IMR-90 (cell line): ENCODE results near the gene ENO2. TPM values are rescaled to one million over a fixed set of nuclear protein-coding genes. Genes with fewer than 3 reads are reported as not detected.

Experiments used
- ATAC-seq: fragments of 200-7000 bp; cut with Tn5 transposase; 2 replicates; pipeline ENCODE4 v1.9.1; 2020; ENCODE audit warnings: low read depth, mild to moderate bottlenecking, moderate library complexity
- BruUV-seq: library from RNA; stranded (reverse); fragments of 400-500 nt; replicated peaks from 2 replicates; lab custom pipeline; 2021; lab: Mats Ljungman, UMichigan
- CTCF ChIA-PET: fragments of 300-600 bp; formaldehyde crosslinking; extraction: SDS; loops from one replicate; lab custom pipeline; 2021; ENCODE audit warnings: antibody characterized with exemption; lab: Yijun Ruan, JAX
- POLR2A ChIA-PET: fragments of 300-600 bp; sonication (Branson Sonifier 250); formaldehyde crosslinking; loops from one replicate; lab custom pipeline; 2022; ENCODE audit warnings: antibody characterized with exemption; ENCODE audit not compliant: unreplicated experiment; lab: Charles Lee
- DNase-seq: peaks from one replicate; pipeline ENCODE4 v3.0.0; 2013
- H2AFZ ChIP-seq: replicated peaks from 2 replicates; pipeline ENCODE3; 2013; ENCODE audit warnings: low read length, mild to moderate bottlenecking; ENCODE audit not compliant: poor library complexity
- H2AK5ac ChIP-seq: 2 replicates; pipeline ENCODE4 v1.6.1; 2013; ENCODE audit warnings: low read depth, low read length, inconsistent platforms
- H2AK9ac ChIP-seq: replicated peaks from 2 replicates; pipeline ENCODE3; 2013; ENCODE audit warnings: mild to moderate bottlenecking, low read depth, low read length, moderate library complexity; ENCODE audit not compliant: poor library complexity
- H2BK120ac ChIP-seq: 2 replicates; pipeline ENCODE4 v1.6.1; 2013; ENCODE audit warnings: low read depth, low read length, inconsistent platforms
- H2BK15ac ChIP-seq: 3 replicates; pipeline ENCODE4 v1.6.1; 2013; ENCODE audit warnings: low read depth, low read length, inconsistent platforms
- H2BK20ac ChIP-seq: 2 replicates; pipeline ENCODE4 v1.6.1; 2013; ENCODE audit warnings: low read depth, mild to moderate bottlenecking, inconsistent platforms, low read length, moderate library complexity
- H2BK5ac ChIP-seq: 2 replicates; pipeline ENCODE4 v1.6.1; 2013; ENCODE audit warnings: mild to moderate bottlenecking, low read depth, low read length, inconsistent platforms; ENCODE audit not compliant: poor library complexity, severe bottlenecking
- H3K14ac ChIP-seq: replicated peaks from 2 replicates; pipeline ENCODE4 v1.6.1; 2013; ENCODE audit warnings: low read depth, low read length, inconsistent platforms
- H3K18ac ChIP-seq: 2 replicates; pipeline ENCODE4 v1.6.1; 2013; ENCODE audit warnings: low read depth, low read length, control low read depth
- H3K23ac ChIP-seq: 2 replicates; pipeline ENCODE4 v1.6.1; 2013; ENCODE audit warnings: low read depth, low read length, inconsistent platforms
- H3K27ac ChIP-seq: 2 replicates; pipeline ENCODE4 v1.5.1; 2013; ENCODE audit warnings: mild to moderate bottlenecking, control low read depth, low read length; ENCODE audit not compliant: insufficient read depth
- H3K27me3 ChIP-seq: 2 replicates; pipeline ENCODE4 v1.6.1; 2013; ENCODE audit warnings: low read length; ENCODE audit not compliant: control insufficient read depth, insufficient read depth
- H3K36me3 ChIP-seq: 2 replicates; pipeline ENCODE4 v1.6.1; 2013; ENCODE audit warnings: low read length, mixed read lengths; ENCODE audit not compliant: control insufficient read depth, insufficient read depth
- H3K4ac ChIP-seq: 2 replicates; pipeline ENCODE4 v1.6.1; 2013; ENCODE audit warnings: low read depth, low read length, inconsistent platforms
- H3K4me1 ChIP-seq: 2 replicates; pipeline ENCODE4 v1.6.1; 2013; ENCODE audit warnings: low read length, mixed read lengths; ENCODE audit not compliant: control insufficient read depth, insufficient read depth
- H3K4me2 ChIP-seq: 2 replicates; pipeline ENCODE4 v1.6.1; 2013; ENCODE audit warnings: low read depth, mild to moderate bottlenecking, control low read depth, low read length, moderate library complexity
- H3K4me3 ChIP-seq: 2 replicates; pipeline ENCODE4 v1.5.1; 2013; ENCODE audit warnings: low read depth, mild to moderate bottlenecking, control low read depth, low read length, moderate library complexity; ENCODE audit not compliant: insufficient read depth
- H3K56ac ChIP-seq: 2 replicates; pipeline ENCODE4 v1.6.1; 2013; ENCODE audit warnings: low read length, inconsistent platforms; ENCODE audit not compliant: insufficient read depth; ENCODE audit errors: extremely low read depth
- H3K79me1 ChIP-seq, 2 experiments: 2 replicates each; pipeline ENCODE4 v1.6.1; 2013; ENCODE audit warnings: low read length in 2 of 2, inconsistent platforms in 1 of 2, low read depth in 1 of 2
- H3K9ac ChIP-seq: 2 replicates; pipeline ENCODE4 v1.6.1; 2013; ENCODE audit warnings: low read depth, low read length, control low read depth
- H3K9me1 ChIP-seq: 2 replicates; pipeline ENCODE4 v1.6.1; 2013; ENCODE audit warnings: low read length, inconsistent platforms; ENCODE audit not compliant: insufficient read depth
- H3K9me3 ChIP-seq: 2 replicates; pipeline ENCODE4 v1.6.1; 2013; ENCODE audit warnings: low read length; ENCODE audit not compliant: control insufficient read depth, insufficient read depth
- H4K20me1 ChIP-seq: 2 replicates; pipeline ENCODE4 v1.6.1; 2013; ENCODE audit warnings: low read length, inconsistent platforms; ENCODE audit not compliant: insufficient read depth
- H4K5ac ChIP-seq: 2 replicates; pipeline ENCODE4 v1.6.1; 2013; ENCODE audit warnings: mild to moderate bottlenecking, low read depth, low read length, control low read depth
- H4K8ac ChIP-seq, 2 experiments: 2 replicates each; pipeline ENCODE4 v1.6.1; 2013; ENCODE audit warnings: low read depth in 2 of 2, low read length in 2 of 2, control low read depth in 1 of 2, inconsistent platforms in 1 of 2
- H4K91ac ChIP-seq: 2 replicates; pipeline ENCODE4 v1.6.1; 2013; ENCODE audit warnings: low read depth, low read length, inconsistent platforms; ENCODE audit not compliant: insufficient read depth
- BHLHE40 ChIP-seq: fragments of 150-350 bp; IDR thresholded peaks from 2 replicates; pipeline ENCODE4 v1.6.1; 2016; ENCODE audit warnings: mild to moderate bottlenecking, low read depth, low read length
- CHD1 ChIP-seq: IDR thresholded peaks from 2 replicates; pipeline ENCODE4 v1.6.1; 2012; ENCODE audit warnings: low read depth, low read length, improper control_type of control experiment
- FOS ChIP-seq: fragments of 150-350 bp; IDR thresholded peaks from 2 replicates; pipeline ENCODE4 v1.6.1; 2016; ENCODE audit warnings: low read depth, low read length
- MAZ ChIP-seq: IDR thresholded peaks from 2 replicates; pipeline ENCODE4 v1.6.1; 2012; ENCODE audit warnings: low read depth, mild to moderate bottlenecking, low read length, improper control_type of control experiment, moderate library complexity, borderline replicate concordance
- NFE2L2 ChIP-seq: fragments of 150-350 bp; IDR thresholded peaks from 2 replicates; pipeline ENCODE4 v1.6.1; 2016; ENCODE audit warnings: low read depth, mild to moderate bottlenecking, low read length
- POLR2A ChIP-seq: IDR thresholded peaks from 2 replicates; pipeline ENCODE4 v1.6.1; 2012; ENCODE audit warnings: mild to moderate bottlenecking, low read depth, low read length
- RCOR1 ChIP-seq: IDR thresholded peaks from 2 replicates; pipeline ENCODE4 v1.6.1; 2012; ENCODE audit warnings: mild to moderate bottlenecking, low read length, improper control_type of control experiment; ENCODE audit not compliant: insufficient replicate concordance
- RFX5 ChIP-seq: IDR thresholded peaks from 2 replicates; pipeline ENCODE4 v1.8.0; 2012; ENCODE audit warnings: low read depth, mild to moderate bottlenecking, low read length, moderate library complexity
- SMC3 ChIP-seq: fragments of 150-350 bp; IDR thresholded peaks from 2 replicates; pipeline ENCODE4 v1.6.1; 2016; ENCODE audit warnings: low read depth, mild to moderate bottlenecking, antibody characterized with exemption, low read length, moderate library complexity
- WGBS, 2 experiments: methylation state at CpG; one replicate each; pipeline versions ENCODE4 v1.1.5 to v1.1.7; 2013; ENCODE audit warnings: missing lambda C conversion rate in 2 of 2; ENCODE audit not compliant: insufficient read length in 1 of 2; ENCODE audit errors: extremely low coverage in 2 of 2; 5-methylcytosine and 5-hydroxymethylcytosine counted together
- dilution Hi-C: fragments of 300-500 bp; cut with HindIII; formaldehyde crosslinking; loops from one replicate; pipeline ENCODE4 v1.14.3; 2018; ENCODE audit warnings: low sequenced_read_pairs; ENCODE audit not compliant: unreplicated experiment
- in situ Hi-C: fragments of 300-500 bp; cut with MboI; formaldehyde crosslinking; loops from 3 replicates; pipeline ENCODE4 v1.14.3; 2019; ENCODE audit warnings: low sequenced_read_pairs, inconsistent platforms, mixed read lengths
- intact Hi-C: fragments of 100-400 bp; cut with micrococcal nuclease; formaldehyde crosslinking; loops from 2 replicates; pipeline ENCODE4 v1.10.0; 2022
- polyA plus RNA-seq, 3 experiments: library from polyadenylated mRNA; depleted of rRNA; stranded (reverse); fragments of >200 nt; gene quantifications; 2 replicates each; pipeline ENCODE4 v1.2.3, GENCODE V29; 2012; ENCODE audit warnings: low replicate concordance in 1 of 3
- total RNA-seq: library from RNA; depleted of rRNA; stranded (reverse); fragments of >200 nt; gene quantifications from 2 replicates; pipeline ENCODE4 v1.2.3, GENCODE V29; 2012
- TF ChIP-seq, protein P1 (sequence below): conservative IDR thresholded peaks from 2 replicates; pipeline ENCODE4 v1.5.1; 2012; ENCODE audit warnings: mild to moderate bottlenecking, low read depth, low read length, improper control_type of control experiment
- TF ChIP-seq, protein P2 (sequence below): fragments of 150-350 bp; IDR thresholded peaks from 2 replicates; pipeline ENCODE4 v1.6.1; 2017; ENCODE audit warnings: mild to moderate bottlenecking, antibody characterized with exemption, low read length, low read depth

Gene ENO2
- total and polyA plus RNA-seq, 2 of the 4 experiments (the other 2 are of a cell fraction): 28.3 to 92.8 TPM

DNA sequence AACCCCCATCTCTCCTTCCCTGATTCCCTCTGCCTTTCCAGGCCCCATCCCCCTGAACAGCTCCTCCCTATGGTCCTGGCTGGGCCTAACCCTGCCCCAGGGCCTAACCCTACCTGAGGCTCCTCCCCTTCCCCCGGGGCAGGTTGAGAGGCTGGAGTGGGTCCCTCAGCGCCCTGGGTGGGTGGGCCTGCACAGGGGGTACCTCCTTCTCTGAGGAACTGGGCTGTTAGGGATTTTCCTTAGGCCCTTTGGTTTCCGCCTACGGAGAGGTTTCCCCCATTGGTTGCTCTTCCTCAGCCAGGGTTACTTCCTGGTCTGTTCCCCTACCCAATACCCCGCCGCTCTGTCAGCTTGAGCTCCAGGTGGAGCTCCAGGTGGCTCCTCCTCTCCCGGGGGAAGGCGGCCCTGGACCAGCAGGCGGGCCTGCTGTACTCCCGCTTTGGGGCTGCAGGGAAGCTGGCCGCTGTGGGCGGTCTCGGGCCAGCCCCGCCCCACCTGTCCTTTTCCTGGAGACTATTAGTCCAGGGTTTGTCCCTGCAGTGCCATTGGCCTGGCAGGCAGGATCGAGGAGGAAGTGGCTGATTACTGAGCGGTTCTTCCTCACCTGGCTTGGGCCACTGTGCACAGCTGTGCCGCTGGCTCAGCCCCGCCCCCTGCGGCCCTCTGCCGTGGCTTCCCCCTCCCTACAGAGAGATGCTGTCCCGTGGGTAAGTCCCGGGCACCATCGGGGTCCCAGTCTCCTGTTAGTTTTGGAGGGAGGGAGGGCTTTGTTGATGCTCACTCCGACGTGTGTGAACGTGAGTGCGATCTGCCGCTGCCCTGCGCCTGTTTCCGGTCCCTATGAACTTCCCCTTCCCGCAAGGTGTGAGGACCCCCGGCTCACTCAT, 31.9 kb downstream of the ENO2 start:
- Histone ChIP-seq H2BK120ac (no peak overlapping the region), H4K8ac (no peak overlapping the region), H3K79me1 (peaks cover 8 to 16% of the 10 kb centered on the region in 2 experiments; a peak in 3 of 4 replicates), H3K9me1 (0 out of 2 replicates have a peak, but pooled peaks cover 2% of the 10 kb centered on the region), H3K14ac (no peak overlapping the region), H3K4ac (no peak overlapping the region), H4K20me1 (no peaks in the 10 kb centered on the region; the same call in 1 of the 2 replicates), H2AK5ac (no peak overlapping the region), H4K5ac (no peak overlapping the region), H3K9ac (no peak overlapping the region), H3K36me3 (peaks cover 15% of the 10 kb centered on the region), H3K18ac (no peak overlapping the region), H2BK20ac (no peak overlapping the region), H3K9me3 (no peaks in the 10 kb centered on the region), H3K27ac (no peak overlapping the region), H2BK15ac (no peak overlapping the region), H3K4me1 (peaks cover 5% of the 10 kb centered on the region; the same call in 1 of the 2 replicates), H3K23ac (no peak overlapping the region), H3K4me3 (no peak overlapping the region), H4K91ac (no peak overlapping the region), H2AFZ (no peak overlapping the region), H3K4me2 (no peak overlapping the region), H2AK9ac (peak overlapping the region; percentile 46), H3K56ac (no peak overlapping the region), H3K27me3 (no peaks in the 10 kb centered on the region), H2BK5ac (no peak overlapping the region)
- DNase-seq: no peak
- POLR2A ChIA-PET: interaction anchor here (0.7 kb wide), 1 partner anchor 55 kb away, joined by 5 read pairs; no protein-coding TSS in a partner anchor
- intact Hi-C loops (no loop called here), in situ Hi-C loops (loop anchor here (10.0 kb wide), 1 partner anchor 169 kb away; no protein-coding TSS in a partner anchor), dilution Hi-C loops (no loop called here)
- BruUV-seq: no TSS peak
- CTCF ChIA-PET: interaction anchor here (0.6 kb wide), 1 partner anchor 64 kb away, joined by 6 read pairs; no protein-coding TSS in a partner anchor
- TF ChIP-seq, protein P1, sequence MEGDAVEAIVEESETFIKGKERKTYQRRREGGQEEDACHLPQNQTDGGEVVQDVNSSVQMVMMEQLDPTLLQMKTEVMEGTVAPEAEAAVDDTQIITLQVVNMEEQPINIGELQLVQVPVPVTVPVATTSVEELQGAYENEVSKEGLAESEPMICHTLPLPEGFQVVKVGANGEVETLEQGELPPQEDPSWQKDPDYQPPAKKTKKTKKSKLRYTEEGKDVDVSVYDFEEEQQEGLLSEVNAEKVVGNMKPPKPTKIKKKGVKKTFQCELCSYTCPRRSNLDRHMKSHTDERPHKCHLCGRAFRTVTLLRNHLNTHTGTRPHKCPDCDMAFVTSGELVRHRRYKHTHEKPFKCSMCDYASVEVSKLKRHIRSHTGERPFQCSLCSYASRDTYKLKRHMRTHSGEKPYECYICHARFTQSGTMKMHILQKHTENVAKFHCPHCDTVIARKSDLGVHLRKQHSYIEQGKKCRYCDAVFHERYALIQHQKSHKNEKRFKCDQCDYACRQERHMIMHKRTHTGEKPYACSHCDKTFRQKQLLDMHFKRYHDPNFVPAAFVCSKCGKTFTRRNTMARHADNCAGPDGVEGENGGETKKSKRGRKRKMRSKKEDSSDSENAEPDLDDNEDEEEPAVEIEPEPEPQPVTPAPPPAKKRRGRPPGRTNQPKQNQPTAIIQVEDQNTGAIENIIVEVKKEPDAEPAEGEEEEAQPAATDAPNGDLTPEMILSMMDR: no peak
- TF ChIP-seq RCOR1 (no peak), NFE2L2 (no peak), SMC3 (no peak), BHLHE40 (no peak), RFX5 (no peak), CHD1 (no peak), MAZ (no peak), FOS (no peak), POLR2A (no peak)
- TF ChIP-seq, protein P2, sequence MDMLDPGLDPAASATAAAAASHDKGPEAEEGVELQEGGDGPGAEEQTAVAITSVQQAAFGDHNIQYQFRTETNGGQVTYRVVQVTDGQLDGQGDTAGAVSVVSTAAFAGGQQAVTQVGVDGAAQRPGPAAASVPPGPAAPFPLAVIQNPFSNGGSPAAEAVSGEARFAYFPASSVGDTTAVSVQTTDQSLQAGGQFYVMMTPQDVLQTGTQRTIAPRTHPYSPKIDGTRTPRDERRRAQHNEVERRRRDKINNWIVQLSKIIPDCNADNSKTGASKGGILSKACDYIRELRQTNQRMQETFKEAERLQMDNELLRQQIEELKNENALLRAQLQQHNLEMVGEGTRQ: no peak
- 85% methylated on average over 5 of the region's 32 CpGs; no CpG with 5 or more reads in 1 of the 2 experiments for WGBS, 2 experiments
- no peak for ATAC-seq
